ENCODE data around the gene CCDC171.

GRCh38 chr9:15972760-15973159 is 419.9 kb downstream of the CCDC171 start:
- TF ChIP-seq CTCF (IDR thresholded peaks at IDR 0.05; ENCODE audit: low read depth, low read length) (no peak), EZH2phosphoT487 (IDR thresholded peaks at IDR 0.05; ENCODE audit: low read depth) (no peak)
